Measurements from ENCODE around the gene PI16.

The PI16 gene

GRCh38 chr6:37006793-37007339 lies 52.3 kb downstream of the PI16 start:
- H3K23ac ChIP-seq (ENCODE audit: low read depth, low read length, poor library complexity), result no peak overlapping the region
- no peak overlapping the region for H2BK12ac ChIP-seq (ENCODE audit: low read length)
- no peak overlapping the region for H3K27ac ChIP-seq (replicated peaks; ENCODE audit: low read length)
- DNase-seq (ENCODE audit: low spot score), result no peak
- H3K4me3 ChIP-seq (ENCODE audit: low read length in 2 of 2), result no peak overlapping the region
- peaks cover 0 to under 1% of the 10 kb centered on the region in 2 donors for H3K4me1 ChIP-seq (ENCODE audit: control insufficient read depth in 2 of 2, insufficient read depth in 1 of 2, low read depth in 1 of 2, low read length in 2 of 2)
- no peaks in the 10 kb centered on the region for H3K9me3 ChIP-seq (replicated peaks in 1 of 2; ENCODE audit: control insufficient read depth in 2 of 2, insufficient read depth in 1 of 2, low read depth in 1 of 2, low read length in 2 of 2)
- H2AK5ac ChIP-seq (ENCODE audit: low read depth, low read length), result no peak overlapping the region
- H3K18ac ChIP-seq (ENCODE audit: low read length), result no peak overlapping the region
- H3K27me3 ChIP-seq (ENCODE audit: control insufficient read depth in 3 of 3, insufficient read depth in 3 of 3, low read depth in 1 of 3, low read length in 3 of 3), result peaks cover 0 to 52% (median 0%) of the 10 kb centered on the region in 3 experiments
- no peak overlapping the region for H3K4ac ChIP-seq (ENCODE audit: low read length)
- H3K79me1 ChIP-seq (ENCODE audit: low read depth, low read length), result no peaks in the 10 kb centered on the region
- no peak overlapping the region for H3K14ac ChIP-seq (ENCODE audit: low read length)
- no CpG with 5 or more reads among the region's 5 CpGs for WGBS, 2 donors (ENCODE audit: extremely low coverage in 2 of 2, insufficient read length in 2 of 2, insufficient replicate concordance in 1 of 2)
- H3K4me2 ChIP-seq (ENCODE audit: insufficient read depth, low read length, poor library complexity, severe bottlenecking), result no peak overlapping the region
- no peak overlapping the region for H2BK15ac ChIP-seq (ENCODE audit: low read length)
- H4K8ac ChIP-seq (ENCODE audit: low read depth, low read length), result no peak overlapping the region
- no peak overlapping the region for H2AFZ ChIP-seq (ENCODE audit: low read length)
- H3K36me3 ChIP-seq (replicated peaks in 1 of 2; ENCODE audit: control insufficient read depth in 2 of 2, insufficient read depth in 2 of 2, low read length in 2 of 2), result no peaks in the 10 kb centered on the region
- no peak overlapping the region for H3K9ac ChIP-seq (ENCODE audit: low read depth, low read length, poor library complexity)
- no peak overlapping the region for H4K91ac ChIP-seq (ENCODE audit: low read depth, low read length, poor library complexity)
- peak overlapping the region; percentile 56 for H2BK5ac ChIP-seq (ENCODE audit: low read length)
- H2BK120ac ChIP-seq (ENCODE audit: low read depth, low read length), result no peak overlapping the region

- DNase-seq (ENCODE audit: low spot score), result no peak
- H3K18ac ChIP-seq (ENCODE audit: low read length), result no peak overlapping the region
- no peaks in the 10 kb centered on the region for H3K79me1 ChIP-seq (ENCODE audit: low read depth, low read length)
- no peak overlapping the region for H3K4me2 ChIP-seq (ENCODE audit: insufficient read depth, low read length, poor library complexity, severe bottlenecking)
- H3K4me3 ChIP-seq (ENCODE audit: low read length in 2 of 2), result no peak overlapping the region
- no peak overlapping the region for H4K91ac ChIP-seq (ENCODE audit: low read depth, low read length, poor library complexity)
- peak overlapping the region; percentile 56 for H2BK5ac ChIP-seq (ENCODE audit: low read length)
- H2AK5ac ChIP-seq (ENCODE audit: low read depth, low read length), result no peak overlapping the region
- H3K4ac ChIP-seq (ENCODE audit: low read length), result no peak overlapping the region
- no peak overlapping the region for H3K27ac ChIP-seq (replicated peaks; ENCODE audit: low read length)
- H3K27me3 ChIP-seq (ENCODE audit: control insufficient read depth in 3 of 3, insufficient read depth in 3 of 3, low read depth in 1 of 3, low read length in 3 of 3), result peaks cover 0 to 55% (median 0%) of the 10 kb centered on the region in 3 experiments
- no peak overlapping the region for H2BK15ac ChIP-seq (ENCODE audit: low read length)
- H3K23ac ChIP-seq (ENCODE audit: low read depth, low read length, poor library complexity), result no peak overlapping the region
- peaks cover 0 to 1% of the 10 kb centered on the region in 2 donors for H3K4me1 ChIP-seq (ENCODE audit: control insufficient read depth in 2 of 2, insufficient read depth in 1 of 2, low read depth in 1 of 2, low read length in 2 of 2)
- no peak overlapping the region for H3K14ac ChIP-seq (ENCODE audit: low read length)
- no peaks in the 10 kb centered on the region for H3K36me3 ChIP-seq (replicated peaks in 1 of 2; ENCODE audit: control insufficient read depth in 2 of 2, insufficient read depth in 2 of 2, low read length in 2 of 2)
- H4K8ac ChIP-seq (ENCODE audit: low read depth, low read length), result no peak overlapping the region
- H2BK12ac ChIP-seq (ENCODE audit: low read length), result no peak overlapping the region
- H2AFZ ChIP-seq (ENCODE audit: low read length), result no peak overlapping the region
- H3K9ac ChIP-seq (ENCODE audit: low read depth, low read length, poor library complexity), result no peak overlapping the region
- no peak overlapping the region for H2BK120ac ChIP-seq (ENCODE audit: low read depth, low read length)
- no peaks in the 10 kb centered on the region for H3K9me3 ChIP-seq (replicated peaks in 1 of 2; ENCODE audit: control insufficient read depth in 2 of 2, insufficient read depth in 1 of 2, low read depth in 1 of 2, low read length in 2 of 2)
- no CpG with 5 or more reads among the region's 12 CpGs for WGBS, 2 donors (ENCODE audit: extremely low coverage in 2 of 2, insufficient read length in 2 of 2, insufficient replicate concordance in 1 of 2)
Observed at GRCh38 chr6:37007340-37008043, 53.0 kb downstream of the PI16 start.

- no peak overlapping the region for H2BK5ac ChIP-seq (ENCODE audit: low read length)
- H2AK5ac ChIP-seq (ENCODE audit: low read depth, low read length), result peak overlapping the region; percentile 20
- no peak overlapping the region for H3K9ac ChIP-seq (ENCODE audit: low read depth, low read length, poor library complexity)
- no peak for DNase-seq (ENCODE audit: low spot score)
- H2AFZ ChIP-seq (ENCODE audit: low read length), result no peak overlapping the region
- no peaks in the 10 kb centered on the region for H3K79me1 ChIP-seq (ENCODE audit: low read depth, low read length)
- H3K4ac ChIP-seq (ENCODE audit: low read length), result no peak overlapping the region
- no CpG with 5 or more reads among the region's 15 CpGs for WGBS, 2 donors (ENCODE audit: extremely low coverage in 2 of 2, insufficient read length in 2 of 2, insufficient replicate concordance in 1 of 2)
- H3K4me1 ChIP-seq (ENCODE audit: control insufficient read depth in 2 of 2, insufficient read depth in 1 of 2, low read depth in 1 of 2, low read length in 2 of 2), result peaks cover 0 to 1% of the 10 kb centered on the region in 2 donors
- no peaks in the 10 kb centered on the region for H3K36me3 ChIP-seq (replicated peaks in 1 of 2; ENCODE audit: control insufficient read depth in 2 of 2, insufficient read depth in 2 of 2, low read length in 2 of 2)
- H4K8ac ChIP-seq (ENCODE audit: low read depth, low read length), result no peak overlapping the region
- H2BK120ac ChIP-seq (ENCODE audit: low read depth, low read length), result no peak overlapping the region
- H4K91ac ChIP-seq (ENCODE audit: low read depth, low read length, poor library complexity), result no peak overlapping the region
- no peak overlapping the region for H3K23ac ChIP-seq (ENCODE audit: low read depth, low read length, poor library complexity)
- no peak overlapping the region for H3K4me2 ChIP-seq (ENCODE audit: insufficient read depth, low read length, poor library complexity, severe bottlenecking)
- H2BK12ac ChIP-seq (ENCODE audit: low read length), result no peak overlapping the region
- H3K27me3 ChIP-seq (ENCODE audit: control insufficient read depth in 3 of 3, insufficient read depth in 3 of 3, low read depth in 1 of 3, low read length in 3 of 3), result peaks cover 0 to 49% (median 0%) of the 10 kb centered on the region in 3 experiments
- no peak overlapping the region for H2BK15ac ChIP-seq (ENCODE audit: low read length)
- H3K14ac ChIP-seq (ENCODE audit: low read length), result no peak overlapping the region
- no peaks in the 10 kb centered on the region for H3K9me3 ChIP-seq (replicated peaks in 1 of 2; ENCODE audit: control insufficient read depth in 2 of 2, insufficient read depth in 1 of 2, low read depth in 1 of 2, low read length in 2 of 2)
- H3K18ac ChIP-seq (ENCODE audit: low read length), result peak overlapping the region; percentile 70
- no peak overlapping the region for H3K4me3 ChIP-seq (ENCODE audit: low read length in 2 of 2)
- no peak overlapping the region for H3K27ac ChIP-seq (replicated peaks; ENCODE audit: low read length)
Observed at GRCh38 chr6:37008484-37009465, 54.2 kb downstream of the PI16 start.

All from neuronal stem cell (in vitro differentiated cells).